ENCODE measurements around the gene COMT.

DNA sequence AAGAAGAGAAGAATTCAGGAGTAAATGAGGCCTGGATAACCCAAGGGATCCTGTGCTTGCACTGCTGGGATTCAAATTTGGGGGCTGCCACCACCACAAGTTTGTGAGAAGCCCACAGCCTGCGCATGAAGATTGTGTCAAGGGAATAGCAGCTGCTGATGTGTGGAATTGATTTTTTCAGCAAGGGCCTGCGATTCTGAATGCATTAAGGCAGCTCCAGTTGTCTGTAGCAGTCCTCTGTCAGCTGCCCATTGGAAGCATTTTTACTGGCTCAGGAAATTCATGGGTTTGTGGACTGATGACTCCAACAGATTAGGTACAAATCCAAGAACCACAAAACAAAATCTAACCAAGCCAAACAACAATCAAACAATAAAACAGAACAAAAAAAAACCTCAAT, 61.1 kb downstream of the COMT start:
- TF ChIP-seq GATA3 (IDR thresholded peaks at IDR 0.05; ENCODE audit: low read depth, low read length) (no peak), GATA2 (IDR thresholded peaks at IDR 0.05; ENCODE audit: low read depth, low read length) (no peak)
